Fibroblast of gingiva (primary cell): ENCODE measurements around the gene LRRK1.

Experiments used
- DNase-seq: peaks from one replicate; pipeline ENCODE4 v3.0.0-alpha.2; 2011; ENCODE audit warnings: low read depth

Gene LRRK1

DNA sequence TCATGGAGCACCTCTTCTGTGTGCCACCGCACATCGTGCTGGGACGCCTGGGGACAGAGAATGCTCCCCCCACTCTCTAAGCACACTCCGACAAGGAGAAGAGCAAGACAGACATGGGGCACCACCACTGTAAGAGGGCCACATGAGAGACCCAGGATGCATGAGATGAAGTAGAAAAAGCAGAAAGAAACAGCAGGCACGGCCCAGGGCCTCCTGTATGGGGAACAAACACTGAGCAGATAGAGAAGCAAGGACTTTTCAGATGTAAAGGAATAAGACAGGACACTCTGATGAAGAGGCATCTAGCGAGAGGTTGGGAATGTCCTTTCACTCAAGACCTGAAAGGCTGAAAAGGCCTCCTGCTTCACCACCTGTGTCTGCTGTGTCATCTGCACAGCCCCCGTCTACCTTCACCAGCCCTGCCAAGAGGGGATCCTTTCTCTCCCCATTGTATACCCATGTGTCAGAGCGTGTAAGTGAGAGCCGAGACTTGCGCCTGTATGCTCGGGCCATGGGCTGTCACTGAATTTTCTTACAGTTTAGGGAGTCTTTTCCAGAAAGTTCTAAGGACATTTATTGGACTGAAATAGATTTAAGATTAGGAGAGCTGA lies 125.6 kb downstream of the LRRK1 start:
- DNase-seq = no peak

GRCh38 chr15:101045236-101045646 lies 126.1 kb downstream of the LRRK1 start:
- no peak for DNase-seq

- DNase-seq = no peak
Observed at GRCh38 chr15:101045835-101046691, 126.9 kb downstream of the LRRK1 start.

DNA sequence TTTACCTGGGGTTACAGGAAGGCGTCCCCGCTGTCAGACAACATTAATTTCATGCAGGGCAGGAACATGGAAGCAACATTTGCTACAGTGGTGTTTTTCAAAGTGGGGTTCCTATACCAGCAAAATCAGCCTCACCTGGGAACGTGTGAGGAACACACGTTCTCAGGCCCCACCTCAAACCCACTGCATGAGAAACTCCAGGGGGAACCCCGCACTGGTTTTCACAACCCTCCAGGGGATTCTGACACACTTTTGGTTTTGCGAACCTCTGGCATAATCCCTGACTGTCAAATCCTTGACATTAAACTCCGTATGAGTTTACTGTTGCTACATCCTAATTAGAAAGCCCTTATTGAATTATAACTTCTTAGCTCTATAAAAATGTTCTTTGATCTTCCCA lies 127.7 kb downstream of the LRRK1 start:
- no peak for DNase-seq

DNA sequence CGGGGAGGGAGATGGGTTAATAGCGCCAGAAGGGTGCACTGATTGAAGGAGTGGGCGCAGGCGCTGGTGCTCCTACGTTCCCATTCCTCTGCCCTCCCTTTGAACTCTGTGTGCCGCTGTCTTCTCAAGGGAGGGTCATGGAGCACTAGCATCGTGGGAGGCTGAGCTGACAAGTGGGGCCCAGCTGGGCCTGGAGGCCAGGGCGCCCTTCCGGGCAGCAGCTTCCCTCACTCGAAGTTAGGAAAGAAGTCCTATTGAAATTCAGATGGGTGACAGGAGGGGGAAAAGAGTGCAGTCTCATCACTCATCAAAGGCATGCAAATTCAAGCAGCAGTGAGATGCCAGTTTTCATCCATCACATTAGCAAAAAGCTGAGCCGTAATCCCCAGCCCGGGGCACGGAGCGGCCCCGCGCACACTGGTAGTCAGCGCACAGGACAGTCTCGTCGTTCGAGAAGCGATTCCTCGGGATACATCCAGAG lies 128.2 kb downstream of the LRRK1 start:
- DNase-seq = no peak

DNA sequence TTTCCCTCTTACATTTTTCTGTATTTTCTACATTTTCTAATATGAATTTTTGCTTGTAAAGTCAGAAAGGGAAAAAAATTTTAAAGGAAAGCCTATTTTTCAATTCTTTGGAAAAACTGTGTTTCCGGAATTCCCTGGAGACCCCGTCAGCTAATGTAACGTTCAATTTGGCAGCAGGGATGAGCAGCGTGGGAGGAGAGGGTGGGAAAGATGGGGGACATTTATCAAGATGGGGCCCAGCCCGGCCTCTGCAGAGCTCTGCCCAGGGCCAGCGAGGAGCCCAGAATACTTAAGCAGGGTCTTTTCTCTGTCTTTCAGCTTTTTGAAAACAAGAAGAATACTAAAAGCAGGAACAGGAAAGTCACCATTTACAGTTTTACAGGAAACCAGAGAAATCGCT lies 129.0 kb downstream of the LRRK1 start:
- DNase-seq = no peak

DNA sequence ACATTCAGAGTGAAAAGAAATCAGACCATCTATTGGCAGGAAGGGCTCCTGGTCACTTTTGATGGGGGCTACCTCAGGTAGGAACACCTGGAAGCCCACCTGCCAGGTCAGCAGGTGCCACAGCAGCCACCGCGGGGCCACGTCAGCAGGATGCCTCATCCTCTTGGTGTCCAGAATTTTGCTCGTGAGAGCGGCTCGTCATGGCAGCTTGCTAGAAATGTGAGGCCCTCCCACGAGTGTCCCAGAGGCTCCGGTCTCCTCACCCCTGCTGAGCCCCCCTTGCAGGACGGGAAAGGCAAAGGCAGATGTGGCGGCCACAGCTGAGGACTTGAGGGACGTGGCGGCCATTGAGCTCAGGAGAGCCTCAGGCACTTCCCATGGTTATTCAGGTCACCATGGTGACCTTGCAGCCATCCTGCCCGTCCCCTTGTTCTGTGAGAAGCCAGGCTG lies 129.4 kb downstream of the LRRK1 start:
- no peak for DNase-seq

DNA sequence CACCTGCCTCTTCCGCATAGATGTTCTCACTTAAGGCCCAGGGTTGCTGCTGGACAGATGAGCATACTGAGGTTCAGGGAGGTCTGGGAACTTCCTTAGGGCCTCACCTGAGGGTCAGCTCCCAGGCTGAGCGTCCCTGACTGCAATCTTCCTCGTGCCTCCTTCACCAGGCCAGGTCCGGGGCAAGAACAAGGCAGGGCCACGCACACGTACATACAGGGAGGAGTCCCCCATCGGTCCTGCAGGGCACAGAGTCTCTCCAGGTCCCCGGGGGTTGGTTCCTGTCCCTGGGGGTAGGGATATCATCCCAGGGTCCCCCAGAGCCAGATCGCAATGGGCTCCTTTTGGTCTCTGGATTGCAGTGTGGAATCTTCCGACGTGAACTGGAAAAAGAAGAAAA lies 130.1 kb downstream of the LRRK1 start:
- DNase-seq = no peak

- DNase-seq = no peak
Observed at GRCh38 chr15:101049856-101050622, 130.9 kb downstream of the LRRK1 start.

DNA sequence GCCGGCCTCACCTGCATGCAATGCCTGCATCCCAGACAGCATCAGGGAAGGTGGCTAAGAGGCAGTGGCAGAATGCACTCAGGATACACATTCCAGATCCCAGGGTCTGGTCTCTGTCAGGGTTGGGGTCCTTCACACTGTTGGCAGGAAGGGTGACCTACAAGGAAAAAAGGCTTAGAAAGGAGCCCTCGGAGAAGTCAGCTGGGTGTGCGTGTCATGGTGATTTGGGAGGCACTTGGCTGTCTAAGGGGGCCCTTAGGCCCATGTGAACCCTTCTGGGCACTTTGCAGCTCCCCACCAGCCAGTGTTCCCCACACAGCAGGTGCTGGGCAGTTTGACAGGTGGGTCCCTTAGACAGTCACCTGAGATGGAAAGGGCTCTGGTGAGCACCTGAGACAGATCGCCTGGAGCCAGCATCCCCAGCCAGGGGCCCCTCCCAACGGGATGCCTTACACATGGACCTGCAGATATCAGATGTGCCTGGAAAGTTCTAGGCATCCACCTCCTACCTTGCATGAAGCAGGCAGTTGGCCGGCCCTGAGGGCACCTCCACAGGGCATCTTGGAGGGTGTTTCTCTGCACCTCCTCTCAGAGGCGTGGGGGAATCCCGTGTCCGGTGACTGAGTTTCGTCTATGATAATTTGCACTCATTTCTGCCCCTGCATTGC lies 131.6 kb downstream of the LRRK1 start:
- DNase-seq = no peak

GRCh38 chr15:101051291-101052030 lies 132.3 kb downstream of the LRRK1 start:
- no peak for DNase-seq

- no peak for DNase-seq
Observed at GRCh38 chr15:101052031-101052620, 133.0 kb downstream of the LRRK1 start.

GRCh38 chr15:101052681-101053121 lies 133.5 kb downstream of the LRRK1 start:
- DNase-seq = no peak

DNA sequence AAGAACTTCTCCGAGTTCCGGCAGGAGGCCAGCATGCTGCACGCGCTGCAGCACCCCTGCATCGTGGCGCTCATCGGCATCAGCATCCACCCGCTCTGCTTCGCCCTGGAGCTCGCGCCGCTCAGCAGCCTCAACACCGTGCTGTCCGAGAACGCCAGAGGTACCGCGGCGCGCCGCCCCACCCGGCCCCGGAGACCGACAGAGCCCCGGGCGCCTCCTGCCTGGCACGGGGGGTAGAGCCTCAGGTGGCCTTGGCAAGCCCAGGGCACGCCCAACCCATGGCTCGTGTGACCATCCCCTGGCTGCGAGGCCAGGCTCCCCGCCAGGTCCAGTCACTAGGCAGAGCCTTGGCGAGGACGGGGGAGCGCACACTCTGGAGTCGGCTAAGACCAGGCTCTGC lies 134.1 kb downstream of the LRRK1 start:
- DNase-seq = no peak

DNA sequence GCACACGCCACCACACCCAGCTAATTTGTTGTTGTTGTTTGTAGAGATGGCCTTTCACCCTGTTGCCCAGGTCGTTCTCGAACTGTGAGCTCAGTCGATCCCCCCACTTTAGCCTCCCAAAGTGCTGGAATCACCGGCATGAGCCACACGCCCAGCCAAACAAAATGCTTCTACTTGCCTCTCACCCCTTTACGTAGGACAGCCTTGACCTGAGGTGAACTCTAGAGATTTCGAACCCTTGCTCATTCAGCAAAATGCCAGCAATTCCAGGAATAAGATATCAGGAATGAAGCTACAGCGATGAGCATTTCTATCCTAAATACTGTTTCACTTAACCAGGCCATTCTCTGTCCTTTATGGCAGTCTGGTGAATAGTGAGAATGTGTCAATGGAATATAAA lies 135.0 kb downstream of the LRRK1 start:
- no peak for DNase-seq

DNA sequence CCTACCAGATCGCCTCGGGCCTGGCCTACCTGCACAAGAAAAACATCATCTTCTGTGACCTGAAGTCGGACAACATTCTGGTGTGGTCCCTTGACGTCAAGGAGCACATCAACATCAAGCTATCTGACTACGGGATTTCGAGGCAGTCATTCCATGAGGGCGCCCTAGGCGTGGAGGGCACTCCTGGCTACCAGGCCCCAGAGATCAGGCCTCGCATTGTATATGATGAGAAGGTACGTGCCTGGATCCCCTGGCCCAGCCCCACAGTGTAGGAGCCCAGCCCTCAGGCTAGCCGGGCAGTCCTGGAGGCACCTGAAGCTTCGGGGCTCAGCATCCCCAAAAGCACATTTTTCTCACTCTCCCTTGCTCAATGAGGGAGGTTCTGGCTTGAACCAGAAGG lies 135.8 kb downstream of the LRRK1 start:
- no peak for DNase-seq

DNA sequence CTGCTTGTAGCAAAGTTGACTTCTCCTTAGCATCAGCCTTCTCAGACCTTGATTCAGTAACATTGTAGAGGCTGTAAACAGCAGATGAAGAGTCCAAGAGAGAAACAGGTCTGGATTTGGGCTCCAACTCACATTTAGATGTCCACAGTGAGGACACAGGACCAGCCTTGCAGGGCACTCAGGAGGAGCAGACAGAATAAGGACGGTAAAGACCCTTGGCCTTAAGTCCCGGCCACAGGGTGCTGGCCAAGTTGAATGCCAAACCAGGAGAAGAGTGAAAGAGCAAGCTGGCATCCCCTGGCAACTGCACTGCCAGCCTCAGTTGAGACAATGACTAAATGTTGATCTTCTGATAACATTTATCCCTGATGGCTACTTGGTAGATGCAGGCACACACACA lies 136.3 kb downstream of the LRRK1 start:
- DNase-seq = no peak

DNA sequence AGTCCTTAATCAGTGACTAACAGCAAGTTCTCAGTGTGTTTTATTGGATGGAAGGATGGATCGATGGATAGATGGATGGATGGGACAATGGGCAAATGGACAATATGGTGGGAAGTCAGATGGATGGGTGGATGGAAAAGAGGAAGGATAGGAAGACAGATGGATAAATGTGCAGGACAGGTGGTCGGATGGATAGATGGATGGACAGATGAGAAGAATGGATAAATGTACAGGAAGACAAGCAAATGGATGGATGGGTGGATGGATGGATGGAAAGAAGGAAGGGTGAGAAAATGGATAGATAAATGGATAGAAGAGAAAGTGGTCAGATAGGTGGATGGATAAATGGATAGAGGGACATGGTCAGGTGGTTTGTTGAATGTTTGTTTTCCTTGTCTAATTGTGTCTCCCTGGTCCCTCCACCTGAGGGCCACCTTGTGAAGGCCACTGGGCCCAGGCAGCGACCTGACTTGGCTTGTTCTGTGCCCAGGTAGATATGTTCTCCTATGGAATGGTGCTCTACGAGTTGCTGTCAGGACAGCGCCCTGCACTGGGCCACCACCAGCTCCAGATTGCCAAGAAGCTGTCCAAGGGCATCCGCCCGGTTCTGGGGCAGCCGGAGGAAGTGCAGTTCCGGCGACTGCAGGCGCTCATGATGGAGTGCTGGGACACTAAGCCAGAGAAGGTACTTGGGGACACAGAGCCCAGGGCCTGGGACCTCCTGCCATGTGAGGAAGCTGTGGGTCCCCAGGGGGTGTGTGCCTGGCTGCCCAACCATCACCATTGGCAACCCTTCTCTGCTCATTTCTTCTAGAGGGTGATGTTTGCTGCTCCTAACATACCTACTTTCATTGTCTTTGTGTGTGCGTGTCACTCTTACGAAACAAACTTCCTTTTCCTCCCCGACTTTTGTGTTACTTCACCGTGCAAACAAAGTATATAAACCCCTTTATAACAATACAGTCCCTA lies 137.5 kb downstream of the LRRK1 start:
- no peak for DNase-seq

DNA sequence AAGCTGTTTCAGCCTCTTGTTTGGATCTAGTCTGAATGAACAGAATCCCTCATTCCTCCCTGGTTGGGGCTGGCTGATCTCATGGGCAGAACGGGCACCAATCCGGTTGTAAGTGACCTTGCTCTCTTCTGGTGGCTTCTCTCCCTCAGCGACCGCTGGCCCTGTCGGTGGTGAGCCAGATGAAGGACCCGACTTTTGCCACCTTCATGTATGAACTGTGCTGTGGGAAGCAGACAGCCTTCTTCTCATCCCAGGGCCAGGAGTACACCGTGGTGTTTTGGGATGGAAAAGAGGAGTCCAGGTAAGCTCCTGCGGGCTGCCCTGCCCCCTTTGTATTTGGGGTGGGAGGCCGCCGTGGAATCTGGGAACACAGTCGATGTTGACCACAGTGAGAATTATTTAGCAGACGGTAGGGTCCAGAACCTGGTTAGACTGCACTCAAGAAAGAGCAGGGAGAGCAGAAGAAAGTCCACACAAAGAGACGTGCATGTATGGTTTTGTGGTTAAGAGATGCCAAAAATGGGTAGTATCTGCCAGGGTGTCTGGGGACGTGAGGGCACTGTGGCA lies 138.8 kb downstream of the LRRK1 start:
- DNase-seq = no peak
